Epithelial cell of esophagus (primary cell): ENCODE results near the gene PHF1.

ENCODE experiments used
- DNase-seq: peaks from one replicate; pipeline ENCODE4 v3.0.0; 2010; ENCODE audit warnings: low read depth
- H3K4me3 ChIP-seq: 2 replicates; pipeline ENCODE4 v1.5.1; 2011; ENCODE audit warnings: mild to moderate bottlenecking, low read length, control low read depth
- CTCF ChIP-seq: IDR thresholded peaks from 2 replicates; pipeline ENCODE4 v1.5.1; 2011; ENCODE audit warnings: low read depth, mild to moderate bottlenecking, low read length, control low read depth, inconsistent platforms; ENCODE audit not compliant: insufficient read depth; ENCODE audit errors: missing control alignments

The PHF1 gene

DNA sequence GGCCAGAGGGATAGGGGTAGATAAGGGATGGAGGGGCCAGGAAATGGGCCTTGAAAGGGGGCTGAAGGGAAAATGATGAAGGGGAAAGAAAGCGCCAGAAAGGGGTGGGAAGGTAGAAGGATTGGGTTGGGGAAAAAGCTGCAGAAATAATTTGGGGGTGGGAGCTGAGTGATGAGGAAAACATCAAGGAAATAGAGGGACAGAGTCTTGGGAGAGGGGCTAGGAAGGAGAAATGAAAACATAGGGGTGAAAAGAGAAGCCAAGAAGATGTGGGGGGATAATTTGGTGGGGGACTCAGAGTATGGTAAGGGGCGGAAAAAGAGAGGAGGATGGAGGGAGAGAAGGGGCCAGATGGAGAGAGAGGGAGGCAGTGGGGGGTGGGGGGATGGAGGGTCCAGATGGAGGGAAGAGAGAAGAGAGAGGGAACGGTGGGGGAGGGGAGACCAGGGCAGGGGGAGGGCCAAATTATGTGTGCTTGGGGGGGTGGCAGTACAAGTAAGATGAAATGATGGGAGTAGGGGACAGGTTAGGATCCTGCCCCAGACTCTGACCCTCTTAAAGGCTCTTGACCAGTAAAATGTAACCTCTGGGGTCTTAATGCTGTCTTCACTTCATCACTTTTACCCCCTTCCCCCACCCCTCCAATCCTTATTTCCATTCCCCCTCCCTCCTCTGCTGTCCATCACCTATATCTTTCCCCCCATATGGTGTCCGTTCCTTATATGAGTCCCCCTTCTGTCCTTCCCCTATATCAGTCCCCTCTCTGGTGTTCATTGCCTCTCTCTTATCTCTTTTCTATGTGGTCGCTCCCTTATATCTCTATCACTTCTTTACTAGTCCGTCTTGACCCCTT lies 9.9 kb downstream of the PHF1 start:
- no peak overlapping the region for H3K4me3 ChIP-seq

GRCh38 chr6:33421344-33421643 lies 10.5 kb downstream of the PHF1 start:
- no peak for DNase-seq
- H3K4me3 ChIP-seq = no peak overlapping the region
- TF ChIP-seq CTCF = no peak

More for the DNA sequence above, 9.9 kb downstream of the PHF1 start:
- DNase-seq = no peak
- no peak for TF ChIP-seq CTCF

- no peak for TF ChIP-seq CTCF
- no peak overlapping the region for H3K4me3 ChIP-seq
- DNase-seq = no peak
Measured at GRCh38 chr6:33423777-33424176, 13.0 kb downstream of the PHF1 start.

- H3K4me3 ChIP-seq = peak overlapping the region; percentile 78
- no peak for DNase-seq
- no peak for TF ChIP-seq CTCF
Measured at GRCh38 chr6:33424855-33425667, 14.2 kb downstream of the PHF1 start.

DNA sequence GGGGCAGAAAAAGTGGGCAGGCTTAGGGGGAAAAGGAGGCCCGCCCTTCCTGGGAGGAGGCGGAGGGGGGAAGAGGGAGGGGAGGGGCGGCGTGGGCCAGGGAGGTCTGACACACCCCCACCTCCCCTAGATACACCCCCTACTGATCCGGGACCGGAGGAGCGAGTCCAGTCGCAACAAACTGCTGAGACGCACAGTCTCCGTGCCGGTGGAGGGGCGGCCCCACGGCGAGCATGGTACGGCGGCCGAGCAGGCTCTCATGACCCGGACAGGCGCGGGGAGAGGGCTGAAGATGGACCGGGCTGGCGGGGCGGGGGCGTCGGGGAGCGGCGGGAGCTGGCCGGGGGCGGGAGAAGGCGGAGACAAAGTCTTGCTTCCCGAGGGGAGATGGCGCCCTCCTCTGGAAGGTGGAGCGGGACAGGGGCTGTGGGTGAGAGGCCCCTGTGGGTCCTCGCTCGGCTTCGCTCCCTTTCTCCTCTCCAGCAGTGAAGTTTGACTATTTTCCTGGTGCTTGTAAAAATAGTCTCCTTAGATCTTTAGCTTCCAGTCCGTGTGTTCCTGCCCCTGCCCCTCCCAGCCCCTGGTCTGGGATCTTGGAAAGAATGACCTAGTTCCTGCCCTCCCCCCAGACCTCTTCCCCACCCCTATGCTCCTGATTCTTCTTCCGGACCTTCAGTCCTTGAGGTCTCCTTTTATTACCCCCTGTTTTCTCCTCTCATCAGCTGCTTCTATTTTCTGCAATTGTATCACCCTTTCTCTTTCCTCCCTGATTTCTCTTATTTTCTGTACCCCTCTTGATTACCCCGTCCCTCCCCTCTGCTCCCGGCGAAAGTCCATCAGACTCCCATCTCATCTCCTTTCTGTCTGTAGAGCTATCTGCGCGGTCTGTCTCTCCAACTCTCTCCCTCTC lies 15.1 kb downstream of the PHF1 start:
- peak overlapping the region; percentile 78 for H3K4me3 ChIP-seq
- DNase-seq = peak; percentile 86
- TF ChIP-seq CTCF = peak; percentile 62

DNA sequence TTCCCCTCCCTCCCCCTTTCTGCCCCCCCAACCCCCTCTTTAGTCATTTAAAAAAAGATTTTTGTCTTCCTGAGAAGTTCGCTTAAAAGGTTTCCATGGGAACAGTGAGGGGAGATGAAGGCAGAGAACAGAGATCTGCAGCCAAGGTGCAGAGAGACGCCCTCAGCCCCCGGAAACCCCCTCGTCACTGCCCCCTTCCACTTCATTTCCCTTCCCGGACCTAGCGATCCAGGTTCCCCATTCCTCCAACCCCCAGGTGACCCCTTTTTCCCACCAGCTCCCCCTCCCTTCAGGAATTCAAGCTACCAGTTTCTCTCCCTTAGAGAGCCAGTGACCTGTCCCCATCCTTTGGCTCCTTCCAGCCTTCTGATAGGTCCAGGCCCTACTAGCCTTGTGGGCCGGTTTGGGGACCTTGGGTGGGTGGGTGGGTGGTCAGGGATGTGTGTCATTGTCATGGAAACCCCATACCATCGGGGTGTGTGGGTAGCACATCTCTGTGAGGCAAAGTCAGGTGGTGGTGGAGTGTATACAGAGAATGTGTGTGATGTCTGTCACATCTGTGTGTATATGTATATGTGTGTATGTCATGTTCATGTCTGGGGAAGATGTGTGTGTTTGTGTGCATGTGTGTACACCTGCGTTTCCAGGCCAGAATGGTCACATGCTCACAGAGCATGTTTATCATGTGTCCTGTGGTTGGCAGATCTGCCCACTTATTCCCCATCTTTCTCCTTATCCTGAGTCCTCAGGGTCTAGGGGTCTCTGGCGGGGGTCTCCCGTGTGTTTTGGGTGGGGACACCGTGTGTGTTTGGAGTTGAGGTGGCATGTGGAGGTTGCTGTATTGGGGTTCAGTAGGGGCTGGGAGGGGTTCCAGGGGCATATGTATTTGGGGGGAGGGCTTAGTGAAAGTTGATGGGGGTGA lies 16.0 kb downstream of the PHF1 start:
- no peak for TF ChIP-seq CTCF
- DNase-seq = peak; percentile 31
- peak overlapping the region; percentile 78 for H3K4me3 ChIP-seq
